Activated CD8-positive, alpha-beta memory T cell treated with anti-CD3 and anti-CD28 coated beads, Interleukin-2, amount 50 U/mL, for 48 hours (primary cell): ENCODE data around the gene COP1.
A peak's percentile ranks its signal among the peaks of the same experiment; 100 is the strongest.
"Not testable (repeated sequence)": the region's sequence is repeated elsewhere in the genome, so short reads cannot be mapped to it uniquely, and the experiment has no call there.

ENCODE experiments used
- DNase-seq: peaks from one replicate; pipeline ENCODE4 v3.0.0-alpha.2; 2020

Gene COP1

DNA sequence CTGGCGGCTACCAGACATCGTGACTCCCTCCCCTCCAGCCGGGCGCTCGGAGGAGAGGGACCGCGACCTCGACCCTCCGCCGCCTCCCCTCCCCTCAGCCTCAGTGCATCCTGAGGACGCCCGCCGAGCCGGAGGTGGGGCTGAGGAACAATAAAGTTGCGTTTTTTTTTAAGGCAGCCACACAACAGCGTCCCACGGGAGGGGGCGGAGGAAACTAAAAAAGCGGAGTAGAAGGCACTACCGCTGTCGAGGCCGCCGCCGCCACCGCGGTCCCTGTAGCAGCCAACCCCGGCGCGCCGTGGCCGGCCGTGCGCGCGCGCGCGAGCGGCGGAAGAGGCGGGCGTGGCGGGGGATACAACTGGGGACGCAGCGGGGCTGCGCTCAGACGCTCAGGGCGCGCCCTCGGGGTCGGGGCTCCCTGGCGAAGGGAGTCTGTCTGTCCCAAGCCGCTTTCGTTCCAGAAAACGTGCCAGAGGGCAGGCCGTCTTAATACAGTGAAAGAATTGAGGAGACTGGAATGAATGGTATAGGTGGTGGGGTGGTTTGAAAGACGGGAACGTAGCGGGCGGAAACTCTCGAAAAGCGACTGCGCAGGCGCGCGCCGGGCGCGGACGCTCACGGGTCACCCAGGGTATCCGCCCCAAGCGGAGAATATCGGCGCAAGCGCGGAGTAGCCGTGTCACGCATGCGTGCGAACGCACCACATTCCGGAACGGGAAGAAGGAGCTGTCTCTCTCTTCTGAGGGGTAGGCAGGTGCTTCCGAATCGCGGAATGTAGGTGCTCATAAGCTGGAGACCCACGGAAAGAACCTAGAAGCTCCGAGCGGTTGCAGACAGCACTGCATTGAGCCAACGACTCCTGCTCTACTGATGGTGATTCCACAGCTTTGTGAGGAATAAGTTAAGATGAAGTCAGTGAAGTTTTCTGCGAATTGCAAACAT is at the start of gene COP1:
COP1 (minus strand) TSS at position 326 of the 942 bp plus-strand sequence; CDS start at position 18, 308 bp downstream.
- DNase-seq = peak; percentile 96

DNA sequence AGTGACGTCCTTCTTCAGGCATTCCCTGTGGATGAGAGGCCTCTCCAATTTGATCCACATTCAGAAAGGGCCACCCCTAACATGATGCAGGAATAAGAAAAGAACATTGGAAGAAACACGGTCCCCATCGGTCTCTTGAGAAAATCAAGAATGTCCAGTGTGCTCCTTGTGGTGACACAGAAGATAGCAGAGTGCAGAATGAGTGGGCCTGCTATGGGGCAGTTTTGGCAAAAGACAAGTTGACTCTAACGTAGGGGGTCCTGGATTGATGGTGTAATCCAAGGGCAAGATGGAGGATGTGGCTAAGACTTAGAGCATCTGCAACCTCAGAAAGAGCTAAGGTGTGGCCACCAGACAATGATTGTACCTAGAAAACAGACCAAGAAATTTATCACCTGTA is 45.1 kb upstream of the COP1 start:
- DNase-seq = no peak

DNA sequence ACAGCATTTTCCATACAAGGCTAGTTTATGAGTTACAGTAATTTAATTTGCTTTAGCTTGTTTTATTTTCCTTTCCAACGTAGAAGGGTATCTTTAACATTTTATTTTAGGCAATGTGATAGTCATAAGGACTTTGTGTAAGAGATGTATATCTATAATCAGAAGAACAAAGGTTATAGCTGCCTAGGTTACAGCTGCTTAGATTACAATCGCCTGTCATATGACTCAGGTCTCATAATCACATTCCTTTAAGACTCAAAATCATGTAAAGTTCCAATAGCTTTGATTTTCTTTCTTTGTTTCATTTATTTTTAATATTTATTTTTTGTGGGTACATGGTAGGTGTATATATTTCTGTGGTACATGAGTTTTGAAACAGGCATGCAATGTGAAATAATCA is 37.8 kb upstream of the COP1 start:
- no peak for DNase-seq

DNA sequence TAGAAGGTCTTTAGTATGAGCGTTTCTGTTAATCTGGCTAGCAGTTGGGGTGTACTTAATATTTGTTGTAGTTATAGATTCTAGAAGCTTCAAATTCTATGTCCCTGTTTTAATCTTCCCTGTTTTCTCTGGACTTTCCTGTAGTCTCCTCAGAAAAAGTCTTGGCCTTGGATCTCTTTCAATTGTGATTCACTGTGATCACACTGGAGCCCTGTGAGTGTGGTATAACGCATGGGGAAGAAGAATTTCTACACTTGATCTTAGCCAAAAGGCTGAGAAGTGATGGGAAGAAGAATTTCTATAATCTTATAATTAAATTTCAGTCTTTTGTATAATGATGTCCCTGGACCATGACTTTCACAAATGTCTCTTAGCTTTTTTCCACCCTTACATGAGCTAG is 36.7 kb upstream of the COP1 start:
- no peak for DNase-seq

DNA sequence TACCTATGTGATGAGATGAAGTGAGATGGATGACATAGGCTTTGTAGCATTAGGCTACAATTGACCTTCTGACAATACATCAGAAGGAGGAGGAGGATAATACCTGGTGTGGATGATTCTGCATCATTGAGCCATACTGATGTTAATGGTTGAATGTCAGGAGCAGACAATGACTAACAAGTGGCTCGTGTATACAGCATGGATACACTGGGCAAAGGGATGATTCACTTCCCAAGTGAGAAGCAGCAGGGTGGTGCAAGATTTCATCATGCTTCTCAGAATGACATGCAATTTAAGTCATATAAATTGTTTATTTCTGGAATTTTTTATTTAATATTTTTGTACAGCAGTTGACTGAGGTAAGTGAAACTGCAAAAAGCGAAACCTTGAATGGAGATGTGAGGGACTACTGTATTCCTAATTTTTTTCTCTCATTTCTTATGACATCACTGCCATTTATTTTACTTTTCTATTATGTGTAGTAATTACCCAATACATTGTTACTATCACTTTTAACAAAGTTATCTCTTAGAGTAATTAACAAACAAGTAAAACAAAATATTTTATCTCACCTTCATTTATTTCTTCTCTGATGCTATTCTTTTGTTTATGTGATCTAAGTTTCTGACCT is 34.4 kb upstream of the COP1 start:
- no peak for DNase-seq

DNA sequence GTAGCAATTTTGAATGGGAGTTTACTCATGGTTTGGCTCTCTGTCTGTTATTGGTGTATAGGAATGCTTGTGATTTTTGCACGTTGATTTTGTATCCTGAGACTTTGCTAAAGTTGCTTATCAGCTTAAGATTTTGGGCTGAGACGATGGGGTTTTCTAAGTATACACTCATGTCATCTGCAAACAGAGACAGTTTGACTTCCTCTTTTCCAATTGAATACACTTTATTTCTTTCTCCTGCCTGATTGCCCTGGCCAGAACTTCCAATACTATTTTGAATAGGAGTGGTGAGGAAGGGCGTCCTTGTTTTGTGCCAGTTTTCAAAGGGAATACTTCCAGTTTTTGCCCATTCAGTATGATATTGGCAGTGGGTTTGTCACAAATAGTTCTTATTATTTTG is 26.6 kb upstream of the COP1 start:
- DNase-seq = not testable (repeated sequence)

DNA sequence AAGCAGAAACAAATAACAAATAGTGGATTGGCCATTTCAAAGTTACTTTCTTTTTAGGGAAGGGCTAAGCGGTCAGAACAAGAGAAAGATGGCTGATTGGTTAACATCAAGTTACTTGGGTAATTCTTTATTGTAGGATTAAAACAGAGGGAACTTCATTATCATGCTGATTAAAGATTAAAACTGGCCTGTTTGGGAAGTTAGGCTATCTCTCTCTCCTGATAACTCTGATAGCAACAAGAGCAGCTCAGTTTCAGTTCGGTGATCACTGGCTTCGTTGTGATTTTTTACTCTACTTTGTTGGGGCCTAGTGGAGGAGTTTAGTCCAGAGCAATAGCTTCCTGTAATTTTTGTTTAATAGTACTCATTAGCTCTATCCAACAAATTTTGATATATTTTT is 20.5 kb upstream of the COP1 start:
- no peak for DNase-seq

DNA sequence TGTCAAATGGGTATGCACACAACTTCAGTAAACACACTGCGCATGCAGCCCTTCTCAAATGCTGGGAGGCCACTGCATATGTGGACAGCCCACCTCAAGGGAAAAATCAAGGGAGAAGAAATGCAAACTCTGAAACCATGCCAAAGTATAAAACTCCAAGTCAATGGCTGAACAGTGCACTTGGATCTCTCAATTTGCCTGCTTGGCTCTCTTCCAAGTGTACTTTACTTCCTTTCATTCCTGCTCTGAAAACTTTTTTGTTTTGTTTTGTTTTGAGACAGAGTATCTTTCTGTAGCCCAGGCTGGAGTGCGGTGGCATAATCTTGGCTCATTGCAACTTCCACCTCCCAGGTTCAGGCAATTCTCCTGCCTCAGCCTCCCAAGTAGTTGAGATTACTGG is 18.8 kb upstream of the COP1 start:
- DNase-seq = no peak

DNA sequence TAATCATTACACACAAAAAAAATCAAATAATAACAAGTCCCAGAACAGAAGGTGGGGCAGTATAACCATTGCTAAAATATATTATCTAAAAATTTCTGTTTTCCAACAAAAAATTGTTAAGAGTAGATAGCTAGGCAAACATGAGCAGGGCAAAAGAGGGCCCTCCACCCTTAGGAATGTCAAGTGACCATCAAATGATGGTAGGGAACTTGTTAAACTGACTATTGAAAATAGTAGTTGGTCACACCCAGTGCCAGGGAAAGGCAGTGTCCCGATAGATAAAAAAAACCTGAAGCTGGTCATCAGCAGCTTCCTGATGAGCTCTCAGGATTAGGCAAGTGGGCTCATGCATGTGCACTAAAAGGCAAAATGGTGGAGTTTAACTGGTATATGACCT is 18.4 kb upstream of the COP1 start:
- DNase-seq = no peak

DNA sequence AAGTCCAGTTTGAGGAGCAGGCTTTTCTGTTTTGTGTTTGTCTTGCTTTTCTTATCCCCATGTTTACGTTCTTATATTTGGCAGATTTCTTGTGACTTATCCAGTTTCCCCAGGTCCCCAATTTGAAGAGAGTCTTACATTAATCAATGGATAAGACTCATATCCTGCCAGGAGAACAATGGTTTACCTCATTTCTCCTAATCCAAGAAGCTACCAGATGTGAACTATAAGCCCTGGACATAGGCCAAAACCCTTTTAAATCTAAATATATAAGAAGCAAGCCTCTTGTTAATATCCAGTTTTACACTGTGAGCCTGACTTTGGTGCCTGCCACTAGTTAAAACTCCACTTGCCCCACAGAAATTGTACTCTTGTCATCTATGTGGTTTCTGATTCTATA is 15.1 kb upstream of the COP1 start:
- no peak for DNase-seq

DNA sequence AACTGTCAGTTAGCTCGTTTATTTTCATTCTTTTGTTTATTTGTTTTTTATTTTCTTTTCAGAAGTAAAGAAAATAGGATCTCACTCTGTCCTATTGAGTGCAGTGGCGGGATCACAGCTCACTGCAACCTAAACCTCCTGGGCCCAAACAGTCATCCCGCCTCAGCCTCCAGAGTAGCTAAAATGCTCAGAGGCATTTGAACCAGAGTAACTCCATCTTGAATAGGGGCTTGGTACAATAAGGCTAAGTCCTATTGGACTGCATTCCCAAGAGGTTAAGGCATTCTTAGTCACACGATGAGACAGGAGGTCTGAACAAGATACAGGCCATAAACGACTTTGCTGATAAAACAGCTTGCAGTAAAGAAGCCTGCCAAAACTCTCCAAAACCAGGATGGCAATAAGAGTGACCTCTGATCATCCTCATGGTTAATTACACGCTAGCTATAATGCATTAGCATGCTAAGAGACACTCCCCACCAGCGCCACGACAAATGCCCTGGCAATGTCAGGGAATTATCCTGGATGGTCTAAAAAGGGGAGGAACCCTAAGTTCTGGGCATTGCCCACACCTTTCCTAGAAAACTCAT is 13.1 kb upstream of the COP1 start:
- DNase-seq = no peak

DNA sequence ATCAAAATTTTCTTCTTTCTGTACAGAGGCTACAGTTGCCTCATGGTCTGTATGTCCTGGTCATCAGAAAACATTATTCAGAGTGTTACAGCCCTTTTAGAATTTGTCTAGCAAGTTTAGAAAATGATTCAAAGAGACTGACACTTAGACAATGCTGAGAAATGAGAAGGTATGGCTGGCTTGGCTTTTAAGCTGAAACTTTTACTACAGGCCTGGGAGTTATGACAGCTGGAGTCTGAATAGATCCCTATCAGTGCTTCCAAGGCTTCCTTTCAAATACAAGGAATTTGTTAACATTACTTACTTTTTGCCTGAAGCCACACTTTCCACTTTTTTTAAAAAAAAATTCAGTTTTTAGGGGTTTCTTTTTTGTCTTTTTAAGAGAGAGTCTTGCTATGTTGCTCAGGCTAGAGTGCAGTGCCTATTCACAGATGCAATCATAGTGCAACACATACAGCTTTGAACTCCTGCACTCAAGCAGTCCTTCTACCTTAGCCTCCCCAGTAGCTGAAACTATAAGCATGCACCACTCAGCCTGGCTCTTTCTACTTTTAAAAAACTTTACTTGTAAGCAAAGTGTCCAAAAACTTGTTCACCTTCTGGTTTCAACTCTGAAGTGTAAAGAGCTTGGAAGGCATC is 10.5 kb upstream of the COP1 start:
- DNase-seq = no peak

DNA sequence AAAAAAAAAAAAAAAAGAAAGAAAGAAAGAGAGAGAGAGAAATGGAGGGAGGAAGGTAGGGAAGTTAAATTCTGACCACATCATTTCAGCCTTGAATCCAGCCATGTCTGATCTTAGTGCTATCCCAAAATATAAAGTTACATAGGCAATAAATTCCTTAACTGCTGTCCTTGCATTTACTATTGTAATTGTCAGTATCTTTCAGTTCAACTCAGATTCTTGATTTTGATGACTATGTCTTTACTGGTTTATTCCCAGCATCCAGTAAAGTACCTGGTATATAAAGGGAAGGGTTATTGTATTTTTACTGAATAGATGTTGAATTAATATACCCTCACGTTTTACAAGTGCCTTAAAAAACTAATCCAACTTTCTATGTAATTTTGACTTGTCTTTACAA is 8.9 kb upstream of the COP1 start:
- DNase-seq = no peak

DNA sequence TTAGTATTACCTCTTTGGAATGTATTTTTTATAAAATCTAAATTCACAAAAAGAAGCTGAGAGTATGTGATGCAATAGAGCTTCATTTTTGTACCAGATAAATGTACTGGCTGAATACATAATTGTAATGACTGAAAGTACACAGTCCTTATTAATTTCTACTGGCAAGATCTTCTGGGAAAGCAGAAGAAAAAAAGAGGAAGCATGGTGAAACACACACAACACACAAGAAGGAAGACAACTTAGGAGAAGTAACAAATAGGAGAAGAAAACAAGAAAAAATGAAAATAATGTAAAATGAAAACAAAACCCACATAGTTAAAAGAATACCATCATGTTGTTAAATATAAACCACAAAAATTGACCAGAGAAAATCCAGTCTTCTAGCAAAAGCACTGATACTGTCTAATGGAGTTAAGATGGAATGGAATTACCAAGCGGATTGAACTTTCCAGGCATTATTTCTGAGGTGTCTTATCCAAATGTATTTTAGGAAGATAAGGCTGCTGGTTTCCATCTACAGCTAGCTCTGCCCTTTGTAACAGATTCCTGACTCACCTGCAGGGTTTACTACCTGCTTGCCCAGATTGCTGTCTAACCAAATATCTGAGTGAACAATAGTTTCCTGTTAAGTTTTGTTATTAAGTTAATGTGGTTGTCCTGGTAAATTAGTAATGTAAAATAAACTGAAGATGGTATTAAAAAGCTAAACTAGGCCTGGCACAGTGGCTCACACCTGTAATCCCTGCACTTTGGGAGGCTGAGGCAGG is 4.5 kb upstream of the COP1 start:
- DNase-seq = no peak

DNA sequence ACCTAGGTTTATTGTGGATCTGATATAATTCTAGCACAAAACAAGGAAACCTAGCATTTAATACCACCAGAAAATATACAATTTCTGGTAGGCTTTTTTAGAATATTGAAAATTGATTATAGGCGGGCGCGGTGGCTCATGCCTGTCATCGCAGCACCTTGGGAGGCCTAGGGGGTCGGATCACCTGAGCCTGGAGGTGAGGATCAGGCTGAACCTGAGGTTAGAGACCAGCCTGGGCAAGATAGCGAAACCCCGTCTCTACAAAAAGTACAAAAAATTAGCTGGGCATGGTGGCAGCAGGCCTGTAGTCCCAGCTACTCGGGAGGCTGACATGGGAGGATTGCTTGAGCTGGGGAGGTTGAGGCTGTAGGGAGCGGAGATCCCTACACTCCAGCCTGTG is 948 bp upstream of the COP1 start:
- no peak for DNase-seq

DNA sequence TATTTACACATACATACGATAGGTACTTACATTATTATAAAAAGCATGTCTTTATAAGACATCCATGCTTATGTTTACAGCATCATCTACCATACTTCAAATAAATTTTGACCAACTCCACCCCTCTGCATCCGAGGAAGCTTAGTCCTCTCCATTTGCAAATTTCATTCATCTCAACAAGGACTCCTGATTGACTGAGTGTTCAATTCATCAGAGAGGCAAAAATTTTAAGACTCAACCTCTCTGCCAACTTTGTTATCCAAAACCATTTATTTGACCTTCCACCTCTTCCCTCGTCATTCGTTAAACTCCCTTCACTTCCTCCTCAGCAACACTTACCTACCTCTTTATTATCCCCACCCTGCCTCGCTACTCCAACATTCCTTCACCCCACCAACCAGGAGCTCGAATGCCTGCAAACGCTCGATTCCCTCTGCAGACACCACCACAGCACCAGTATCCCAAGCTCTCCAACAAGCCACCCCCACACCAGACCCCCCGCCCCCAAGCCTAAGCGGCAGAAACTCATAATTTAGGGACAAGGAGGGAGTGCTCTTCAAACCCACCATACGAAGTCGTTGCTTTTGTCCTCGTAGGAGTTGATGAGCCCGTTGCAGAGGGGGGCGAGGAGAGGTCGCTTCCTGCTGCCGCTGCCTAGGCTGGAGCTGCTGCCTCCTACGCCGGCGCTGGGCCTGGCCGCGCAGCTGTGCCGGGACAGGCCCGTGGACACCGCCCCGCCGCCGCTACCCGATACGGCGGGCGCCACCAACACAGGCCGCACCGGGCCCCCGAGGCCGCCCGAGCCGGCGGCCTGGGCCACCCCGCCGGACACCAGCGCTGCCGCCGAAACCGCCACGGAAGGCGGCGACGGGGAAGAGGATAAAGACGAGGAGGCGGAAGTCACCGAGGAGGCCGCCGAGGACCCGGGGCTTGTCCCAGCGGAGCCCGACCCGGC is 803 bp downstream of the COP1 start:
- DNase-seq = no peak

DNA sequence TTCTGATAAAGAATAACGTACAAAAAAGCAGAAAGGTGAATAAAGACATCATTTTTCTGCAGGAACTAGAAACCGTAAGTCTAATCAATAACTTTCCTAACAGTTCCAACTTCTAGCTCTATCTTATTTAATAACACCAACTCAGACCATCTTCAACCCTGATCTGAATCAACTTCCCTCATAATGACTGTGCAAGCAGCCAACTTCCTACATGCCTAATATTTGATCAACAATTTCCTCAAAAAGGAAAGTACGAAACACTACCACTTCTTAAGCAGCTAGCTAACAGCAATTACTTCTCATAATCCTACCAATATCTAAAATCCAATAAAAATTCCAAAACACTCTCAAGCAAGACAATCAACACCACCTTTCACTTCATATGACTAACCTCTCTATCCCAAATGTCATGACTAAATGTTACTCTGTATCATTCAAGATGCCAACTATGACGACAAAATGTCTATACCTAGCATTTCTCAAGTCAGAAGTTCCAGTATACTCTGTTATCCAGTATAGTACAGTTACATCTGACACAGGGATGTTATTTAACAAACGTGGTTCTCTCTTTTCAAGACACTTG is 1.7 kb downstream of the COP1 start:
- DNase-seq = no peak

DNA sequence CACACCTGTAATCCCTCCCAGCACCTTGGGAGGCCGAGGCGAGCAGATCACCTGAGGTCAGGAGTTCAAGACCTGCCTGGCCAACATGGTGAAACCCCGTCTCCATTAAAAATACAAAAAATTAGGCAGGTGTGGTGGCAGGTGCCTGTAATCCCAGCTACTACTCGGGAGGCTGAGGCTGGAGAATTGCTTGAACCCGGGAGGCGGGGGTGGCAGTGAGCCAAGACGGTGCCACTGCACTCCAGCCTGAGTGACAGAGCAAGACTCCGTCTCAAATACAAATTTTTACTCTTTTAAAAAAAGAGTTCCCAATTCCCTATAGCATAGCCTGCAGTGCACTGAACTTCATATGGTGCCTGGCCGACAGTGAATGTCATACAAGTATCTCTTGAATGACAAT is 2.4 kb downstream of the COP1 start:
- DNase-seq = not testable (repeated sequence)

DNA sequence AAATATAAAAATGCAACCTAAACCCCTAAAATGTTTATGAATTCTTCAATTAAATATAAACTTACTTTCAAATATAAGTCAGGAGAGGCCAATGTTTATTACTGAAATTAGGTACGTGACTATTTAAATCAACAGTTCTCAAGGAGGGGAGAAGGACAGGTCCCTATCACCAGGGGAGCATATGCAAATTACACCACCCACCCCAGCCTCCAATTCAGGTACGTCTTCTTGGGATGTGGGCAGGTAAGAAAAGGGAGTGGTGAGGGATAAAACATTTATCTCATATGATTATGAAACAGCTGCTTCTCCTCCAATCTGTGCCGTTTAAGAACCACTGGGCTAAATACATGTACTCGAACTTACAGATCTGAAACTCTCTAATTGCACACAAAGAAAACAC is 3.4 kb downstream of the COP1 start:
- DNase-seq = no peak

DNA sequence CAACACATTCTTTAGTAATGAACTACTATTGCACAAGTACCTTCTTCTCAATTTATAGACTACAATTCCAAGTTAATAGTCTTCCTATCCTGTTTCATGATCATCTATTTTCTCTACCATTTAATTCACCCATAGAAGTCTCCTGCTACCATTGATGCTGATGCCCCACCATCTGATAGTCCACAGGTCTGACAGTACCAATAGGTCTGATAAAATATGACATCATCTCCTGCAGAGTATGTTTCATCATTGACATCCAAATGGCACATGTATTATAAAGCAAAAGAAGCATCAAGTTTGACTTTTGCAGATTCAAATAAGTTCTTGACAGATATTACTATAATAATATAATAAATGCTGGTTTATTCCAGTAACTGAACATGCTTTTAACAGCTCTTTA is 5.5 kb downstream of the COP1 start:
- DNase-seq = no peak

DNA sequence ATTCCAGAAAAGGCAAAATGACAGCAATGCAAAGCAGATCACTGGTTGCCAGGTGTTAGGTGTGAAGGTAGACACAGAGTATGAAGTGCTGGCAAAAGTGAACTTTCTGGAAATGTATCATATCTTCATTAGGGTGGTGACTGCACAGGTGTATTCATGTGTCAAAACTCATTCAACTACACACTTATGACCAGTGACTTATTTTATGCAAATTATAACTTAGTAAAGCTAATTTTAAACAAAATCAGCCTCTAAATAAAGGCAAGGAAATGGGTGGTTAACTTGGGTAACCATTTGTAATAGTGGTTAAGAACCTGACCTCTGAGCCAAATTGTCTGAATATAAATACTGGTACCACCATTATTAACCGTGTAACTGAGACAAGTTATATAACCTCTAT is 7.4 kb downstream of the COP1 start:
- DNase-seq = no peak
